ENCODE results near the gene RALGDS.

Gene RALGDS

GRCh38 chr9:133134388-133135145 lies 13.5 kb upstream of the RALGDS start:
- no peak for DNase-seq (ENCODE audit: low read depth)

- peak; percentile 97 for DNase-seq (ENCODE audit: low read depth)
Observed at GRCh38 chr9:133133681-133134387, 12.8 kb upstream of the RALGDS start.

GRCh38 chr9:133132174-133132573 lies 11.1 kb upstream of the RALGDS start:
- no peak for DNase-seq (ENCODE audit: low read depth)

GRCh38 chr9:133131506-133131905 lies 10.5 kb upstream of the RALGDS start:
- DNase-seq (ENCODE audit: low read depth): no peak

GRCh38 chr9:133130685-133131244 lies 9.7 kb upstream of the RALGDS start:
- DNase-seq (ENCODE audit: low read depth): no peak

- no peak for DNase-seq (ENCODE audit: low read depth)
Observed at GRCh38 chr9:133129001-133129795, 8.2 kb upstream of the RALGDS start.

- no peak for DNase-seq (ENCODE audit: low read depth)
Observed at GRCh38 chr9:133128152-133128551, 7.1 kb upstream of the RALGDS start.

- DNase-seq (ENCODE audit: low read depth): no peak
Observed at GRCh38 chr9:133127340-133127981, 6.4 kb upstream of the RALGDS start.

- no peak for DNase-seq (ENCODE audit: low read depth)
Observed at GRCh38 chr9:133126697-133127339, 5.8 kb upstream of the RALGDS start.

- no peak for DNase-seq (ENCODE audit: low read depth)
Observed at GRCh38 chr9:133125941-133126696, 5.1 kb upstream of the RALGDS start.

GRCh38 chr9:133124907-133125275 lies 3.9 kb upstream of the RALGDS start:
- no peak for DNase-seq (ENCODE audit: low read depth)

GRCh38 chr9:133124123-133124906 lies 3.3 kb upstream of the RALGDS start:
- DNase-seq (ENCODE audit: low read depth): no peak

- peak; percentile 84 for DNase-seq (ENCODE audit: low read depth)
Observed at GRCh38 chr9:133122935-133123611, 2.0 kb upstream of the RALGDS start.

GRCh38 chr9:133122605-133122934 lies 1.5 kb upstream of the RALGDS start:
- DNase-seq (ENCODE audit: low read depth): no peak

- DNase-seq (ENCODE audit: low read depth): no peak
Observed at GRCh38 chr9:133121915-133122550, 993 bp upstream of the RALGDS start.

GRCh38 chr9:133120501-133121197 lies 391 bp downstream of the RALGDS start:
- no peak for DNase-seq (ENCODE audit: low read depth)

- DNase-seq (ENCODE audit: low read depth): no peak
Observed at GRCh38 chr9:133119846-133120500, 1.1 kb downstream of the RALGDS start.
